Peyer's patch (tissue), 4 donors: ENCODE measurements around the gene MYO1F.

ENCODE experiments used
- CTCF ChIP-seq, 6 experiments: fragments of 450-650 bp in 4 of 6; fragments of 200-600 bp in 2 of 6; sonication (generic) in 1 of 6; IDR thresholded peaks; one replicate each; pipeline ENCODE4 v1.5.1; 2017 to 2019; ENCODE audit warnings: antibody characterized with exemption in 6 of 6, mild to moderate bottlenecking in 3 of 6, moderate library complexity in 1 of 6
- POLR2A ChIP-seq, 2 donors: fragments of 450-650 bp; IDR thresholded peaks; one replicate each; pipeline ENCODE4 v1.5.1; 2017; ENCODE audit warnings: antibody characterized with exemption in 2 of 2, mild to moderate bottlenecking in 2 of 2, moderate library complexity in 2 of 2

GRCh38 chr19:8526345-8527091 lies 50.7 kb downstream of the MYO1F start:
- no peak for TF ChIP-seq CTCF (IDR thresholded peaks at IDR 0.05)
- peak in 1 of 2 donors; percentile 10 for TF ChIP-seq POLR2A (IDR thresholded peaks at IDR 0.05)
